ENCODE data around the gene MTMR3. TPM values are rescaled to one million over a fixed set of nuclear protein-coding genes. Genes with fewer than 3 reads are reported as not detected.

Gene MTMR3
- total RNA-seq, 2 donors from 2014 or later, result 53.9 to 55.7 TPM

DNA sequence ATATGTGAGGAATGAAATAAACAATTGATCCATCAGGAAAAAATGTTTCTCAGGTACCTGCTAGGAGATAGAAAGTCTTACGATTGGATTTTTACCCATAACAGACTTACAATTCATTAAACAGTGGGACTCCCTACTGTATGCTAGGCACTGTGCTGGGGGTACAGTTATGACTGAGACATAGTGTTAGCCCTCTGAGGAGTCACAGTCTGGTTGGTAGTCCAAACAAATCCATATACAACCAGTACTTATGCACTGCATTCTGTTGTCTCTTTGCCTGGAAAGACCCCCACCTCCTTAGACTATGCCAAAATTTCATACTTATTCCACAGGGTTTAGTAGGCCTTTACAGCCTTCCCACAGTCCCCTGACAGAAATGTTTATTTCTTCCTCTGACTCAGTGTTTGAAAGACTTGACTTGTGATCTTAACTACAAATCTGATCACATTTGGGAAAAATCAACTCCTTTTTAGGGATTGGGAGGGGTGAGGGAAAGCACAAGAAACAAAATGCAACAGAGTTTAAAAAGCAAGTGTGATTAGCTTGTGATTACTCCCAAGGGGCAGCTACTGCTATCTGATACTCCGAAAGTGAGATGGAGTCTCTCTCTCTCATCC, 127.9 kb downstream of the MTMR3 start:
- ATAC-seq, result no peak
- no peak for DNase-seq
- Mint-ChIP-seq H3K27me3 (no peaks in the 10 kb centered on the region), H3K4me3 (no peak overlapping the region), H3K4me1 (peaks cover 8% of the 10 kb centered on the region), H3K27ac (no peak overlapping the region), H3K36me3 (ENCODE audit: low read depth) (peaks cover 13% of the 10 kb centered on the region)
- no peaks in the 10 kb centered on the region for H3K9me3 ChIP-seq (ENCODE audit: control insufficient read depth, low read length, poor library complexity, severe bottlenecking)

GRCh38 chr22:30013201-30013600, 130.2 kb downstream of the MTMR3 start:
- no peak overlapping the region for H3K4me3 Mint-ChIP-seq
- no peaks in the 10 kb centered on the region for H3K27me3 Mint-ChIP-seq
- peaks cover 14% of the 10 kb centered on the region for H3K36me3 Mint-ChIP-seq (ENCODE audit: low read depth)
- ATAC-seq (no peak), DNase-seq (no peak)
- peak overlapping the region; percentile 39 for H3K27ac Mint-ChIP-seq
- no peaks in the 10 kb centered on the region for H3K9me3 ChIP-seq (ENCODE audit: control insufficient read depth, low read length, poor library complexity, severe bottlenecking)
- peaks cover 8% of the 10 kb centered on the region for H3K4me1 Mint-ChIP-seq

GRCh38 chr22:30014244-30014643, 131.3 kb downstream of the MTMR3 start:
- Mint-ChIP-seq H3K27ac (no peak overlapping the region), H3K36me3 (ENCODE audit: low read depth) (peaks cover 14% of the 10 kb centered on the region), H3K27me3 (no peaks in the 10 kb centered on the region), H3K4me3 (no peak overlapping the region), H3K4me1 (peaks cover 8% of the 10 kb centered on the region)
- ATAC-seq, result no peak
- DNase-seq, result no peak
- no peaks in the 10 kb centered on the region for H3K9me3 ChIP-seq (ENCODE audit: control insufficient read depth, low read length, poor library complexity, severe bottlenecking)

GRCh38 chr22:30015229-30015797, 132.3 kb downstream of the MTMR3 start:
- no peaks in the 10 kb centered on the region for H3K9me3 ChIP-seq (ENCODE audit: control insufficient read depth, low read length, poor library complexity, severe bottlenecking)
- H3K27ac Mint-ChIP-seq, result peak overlapping the region; percentile 4

DNA sequence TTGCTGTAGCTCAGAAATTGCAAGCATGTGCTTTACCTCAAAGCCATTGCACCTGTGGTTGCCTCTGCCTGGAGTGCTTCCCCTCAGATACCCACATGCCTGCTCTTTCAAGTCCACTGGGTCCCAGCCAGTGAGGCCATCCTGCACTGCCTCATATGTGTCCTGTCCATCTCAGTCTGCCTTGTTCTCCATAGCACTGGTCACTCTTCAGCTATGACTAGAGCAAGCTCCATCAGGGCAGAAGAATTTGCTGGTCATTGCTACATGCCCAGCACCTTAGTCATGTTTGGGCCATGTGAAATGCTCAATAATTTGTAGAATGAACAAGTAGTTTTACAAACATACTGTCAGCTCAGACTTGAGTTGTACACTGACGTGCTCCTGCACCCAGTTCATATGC, 132.9 kb downstream of the MTMR3 start:
- peak overlapping the region; percentile 4 for H3K27ac Mint-ChIP-seq
- H3K4me1 Mint-ChIP-seq, result peaks cover 8% of the 10 kb centered on the region
- H3K36me3 Mint-ChIP-seq (ENCODE audit: low read depth), result peaks cover 19% of the 10 kb centered on the region
- DNase-seq (no peak), ATAC-seq (no peak)
- H3K27me3 Mint-ChIP-seq, result no peaks in the 10 kb centered on the region
- no peak overlapping the region for H3K4me3 Mint-ChIP-seq
- H3K9me3 ChIP-seq (ENCODE audit: control insufficient read depth, low read length, poor library complexity, severe bottlenecking), result no peaks in the 10 kb centered on the region

More at GRCh38 chr22:30015229-30015797, 132.3 kb downstream of the MTMR3 start:
- DNase-seq (no peak), ATAC-seq (no peak)
- no peaks in the 10 kb centered on the region for H3K27me3 Mint-ChIP-seq
- H3K36me3 Mint-ChIP-seq (ENCODE audit: low read depth), result peaks cover 17% of the 10 kb centered on the region
- H3K4me3 Mint-ChIP-seq, result no peak overlapping the region
- peaks cover 8% of the 10 kb centered on the region for H3K4me1 Mint-ChIP-seq

GRCh38 chr22:30016596-30016995, 133.6 kb downstream of the MTMR3 start:
- ATAC-seq, result no peak
- Mint-ChIP-seq H3K36me3 (ENCODE audit: low read depth) (peaks cover 20% of the 10 kb centered on the region), H3K27me3 (no peaks in the 10 kb centered on the region)

DNA sequence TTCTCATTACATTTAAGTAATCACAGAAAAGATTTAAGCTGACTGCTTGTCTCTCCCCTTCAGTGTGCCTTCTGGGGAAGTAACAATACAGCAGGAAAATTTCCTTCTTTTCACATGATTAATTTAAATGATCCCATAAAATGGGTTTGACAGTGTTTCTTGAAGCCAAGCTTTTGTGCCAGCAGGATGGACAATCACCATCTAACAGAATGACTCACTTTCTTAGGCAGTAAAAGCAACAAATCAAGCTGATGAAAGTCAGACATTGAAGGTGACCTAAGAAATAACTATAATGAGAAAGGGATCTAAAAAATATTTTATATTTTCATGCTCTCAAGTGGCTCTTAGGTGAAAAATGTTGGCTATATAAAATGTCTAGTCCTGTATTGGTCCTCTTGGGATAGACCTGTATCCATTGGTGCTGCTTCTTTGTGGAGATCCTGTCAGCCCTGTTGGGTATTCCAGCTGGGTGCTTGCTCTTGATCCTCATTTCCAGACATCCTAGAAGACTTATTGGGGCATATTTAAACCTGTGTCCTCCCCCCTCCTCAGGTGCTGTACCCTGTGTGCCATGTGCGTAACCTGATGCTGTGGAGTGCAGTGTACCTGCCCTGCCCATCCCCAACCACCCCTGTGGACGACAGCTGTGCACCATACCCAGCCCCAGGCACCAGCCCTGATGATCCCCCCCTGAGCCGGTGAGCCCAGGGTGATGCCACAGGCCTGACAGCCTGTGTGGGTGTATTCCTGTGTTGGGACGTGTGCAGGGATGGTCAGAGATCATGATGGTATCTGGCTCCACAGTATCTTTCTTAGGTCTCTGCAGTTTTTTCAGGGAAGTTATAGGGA, 134.6 kb downstream of the MTMR3 start:
- H3K36me3 Mint-ChIP-seq (ENCODE audit: low read depth), result peaks cover 22% of the 10 kb centered on the region
- no peaks in the 10 kb centered on the region for H3K27me3 Mint-ChIP-seq
- DNase-seq (no peak), ATAC-seq (no peak)
- no peak overlapping the region for H3K27ac Mint-ChIP-seq
- no peaks in the 10 kb centered on the region for H3K9me3 ChIP-seq (ENCODE audit: control insufficient read depth, low read length, poor library complexity, severe bottlenecking)
- H3K4me1 Mint-ChIP-seq, result peaks cover 8% of the 10 kb centered on the region
- no peak overlapping the region for H3K4me3 Mint-ChIP-seq

More at GRCh38 chr22:30016596-30016995, 133.6 kb downstream of the MTMR3 start:
- Mint-ChIP-seq H3K4me1 (peaks cover 8% of the 10 kb centered on the region), H3K27ac (no peak overlapping the region), H3K4me3 (no peak overlapping the region)
- no peaks in the 10 kb centered on the region for H3K9me3 ChIP-seq (ENCODE audit: control insufficient read depth, low read length, poor library complexity, severe bottlenecking)
- DNase-seq, result no peak

GRCh38 chr22:30020511-30020910, 137.5 kb downstream of the MTMR3 start:
- Mint-ChIP-seq H3K27ac (no peak overlapping the region), H3K36me3 (ENCODE audit: low read depth) (peaks cover 15% of the 10 kb centered on the region), H3K27me3 (no peaks in the 10 kb centered on the region), H3K4me1 (peaks cover 2% of the 10 kb centered on the region), H3K4me3 (no peak overlapping the region)
- H3K9me3 ChIP-seq (ENCODE audit: control insufficient read depth, low read length, poor library complexity, severe bottlenecking), result no peaks in the 10 kb centered on the region
- DNase-seq (no peak), ATAC-seq (no peak)

DNA sequence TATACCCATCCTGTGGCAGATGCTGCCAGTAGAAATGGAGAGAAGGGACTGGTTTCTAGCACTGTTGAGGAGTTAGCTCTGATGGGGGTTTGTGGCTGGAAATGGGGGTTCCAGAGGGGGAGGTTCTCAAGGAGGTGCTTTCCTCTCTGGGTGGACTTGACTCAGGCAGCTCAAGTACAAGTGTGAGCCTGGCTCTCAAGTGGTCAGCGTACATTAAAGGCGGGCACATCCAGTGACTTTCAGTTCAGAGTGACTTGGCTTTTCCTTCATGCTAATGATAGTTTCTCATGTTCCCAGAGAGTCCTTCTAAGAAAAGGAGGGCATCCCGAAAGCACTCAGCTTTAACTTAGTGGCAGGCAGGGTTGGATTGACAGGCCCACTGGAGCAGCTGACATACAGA, 138.4 kb downstream of the MTMR3 start:
- Mint-ChIP-seq H3K4me3 (no peak overlapping the region), H3K27me3 (no peaks in the 10 kb centered on the region), H3K4me1 (peaks cover 2% of the 10 kb centered on the region), H3K36me3 (ENCODE audit: low read depth) (peaks cover 11% of the 10 kb centered on the region), H3K27ac (no peak overlapping the region)
- H3K9me3 ChIP-seq (ENCODE audit: control insufficient read depth, low read length, poor library complexity, severe bottlenecking), result no peaks in the 10 kb centered on the region
- ATAC-seq (no peak), DNase-seq (no peak)

DNA sequence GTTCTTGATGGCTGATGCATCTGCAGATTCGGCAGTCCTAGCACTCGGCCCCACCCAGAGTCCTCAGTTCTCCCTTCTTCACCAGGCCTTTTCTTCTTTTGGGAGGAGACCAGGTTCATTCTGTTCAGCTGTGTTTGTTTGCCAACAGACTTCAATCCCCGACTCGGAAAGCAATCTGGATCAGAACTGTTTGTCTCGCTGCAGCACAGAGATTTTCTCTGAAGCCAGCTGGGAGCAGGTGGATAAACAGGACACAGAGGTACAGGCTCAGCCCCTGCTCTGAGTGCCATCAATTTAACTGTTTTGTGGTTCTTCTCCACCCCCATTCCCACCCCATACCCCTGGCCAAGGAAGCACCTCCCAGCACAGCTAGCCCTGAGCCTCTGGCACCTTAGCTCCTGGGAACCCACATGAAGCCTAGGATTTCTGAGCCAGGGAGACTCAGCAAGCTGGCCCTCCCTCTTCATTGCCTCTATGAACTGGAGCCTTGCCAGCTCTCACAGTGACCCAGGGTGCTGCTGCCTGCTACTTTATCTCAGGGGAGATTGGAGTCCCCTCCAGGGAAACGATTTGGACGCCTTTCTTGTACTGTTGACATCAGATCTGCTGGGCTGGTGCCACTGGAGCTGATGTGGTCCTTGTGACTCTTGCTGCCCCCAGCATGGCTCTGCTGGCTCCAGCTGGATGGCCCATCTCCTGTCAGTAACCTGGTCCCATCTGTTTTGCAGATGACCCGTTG, 139.1 kb downstream of the MTMR3 start:
- Mint-ChIP-seq H3K27me3 (no peaks in the 10 kb centered on the region), H3K27ac (no peak overlapping the region), H3K36me3 (ENCODE audit: low read depth) (peaks cover 11% of the 10 kb centered on the region), H3K4me1 (peaks cover 3% of the 10 kb centered on the region), H3K4me3 (no peak overlapping the region)
- DNase-seq (no peak), ATAC-seq (no peak)
- H3K9me3 ChIP-seq (ENCODE audit: control insufficient read depth, low read length, poor library complexity, severe bottlenecking), result no peaks in the 10 kb centered on the region

DNA sequence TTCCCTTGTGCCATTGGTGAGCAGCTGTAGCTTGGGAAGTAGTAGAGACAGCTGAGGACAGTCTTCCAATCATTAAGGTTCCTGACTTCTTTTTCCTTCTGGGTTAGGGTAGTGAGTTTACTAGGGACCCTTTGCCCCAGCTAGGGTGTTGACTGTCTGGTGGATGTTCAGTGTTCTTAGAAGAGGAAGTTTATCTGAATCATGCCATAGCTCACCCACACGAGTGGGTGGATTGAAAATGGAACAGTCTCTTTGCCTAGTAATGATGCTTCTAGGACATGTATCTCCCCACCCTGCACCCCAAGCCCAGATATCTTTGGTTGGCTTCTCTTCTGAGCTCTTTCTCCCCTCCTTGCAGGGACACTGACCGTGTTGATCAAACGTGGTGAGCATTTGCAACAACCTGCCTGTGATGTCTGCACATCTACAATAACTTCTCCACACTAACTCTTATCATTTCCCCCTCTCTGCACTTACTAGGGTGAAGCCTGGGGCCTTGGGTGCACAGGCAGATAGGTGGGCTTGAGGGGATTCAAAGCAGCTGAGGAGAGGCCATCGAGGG, 140.2 kb downstream of the MTMR3 start:
- no peak for DNase-seq
- Mint-ChIP-seq H3K4me1 (peaks cover 5% of the 10 kb centered on the region), H3K4me3 (no peak overlapping the region), H3K27me3 (no peaks in the 10 kb centered on the region), H3K27ac (no peak overlapping the region), H3K36me3 (ENCODE audit: low read depth) (peaks cover 11% of the 10 kb centered on the region)
- no peak for ATAC-seq
- H3K9me3 ChIP-seq (ENCODE audit: control insufficient read depth, low read length, poor library complexity, severe bottlenecking), result no peaks in the 10 kb centered on the region

- H3K9me3 ChIP-seq (ENCODE audit: control insufficient read depth, low read length, poor library complexity, severe bottlenecking), result no peaks in the 10 kb centered on the region
- peaks cover 11% of the 10 kb centered on the region for H3K36me3 Mint-ChIP-seq (ENCODE audit: low read depth)
Observed at GRCh38 chr22:30024231-30024630, 141.3 kb downstream of the MTMR3 start.

DNA sequence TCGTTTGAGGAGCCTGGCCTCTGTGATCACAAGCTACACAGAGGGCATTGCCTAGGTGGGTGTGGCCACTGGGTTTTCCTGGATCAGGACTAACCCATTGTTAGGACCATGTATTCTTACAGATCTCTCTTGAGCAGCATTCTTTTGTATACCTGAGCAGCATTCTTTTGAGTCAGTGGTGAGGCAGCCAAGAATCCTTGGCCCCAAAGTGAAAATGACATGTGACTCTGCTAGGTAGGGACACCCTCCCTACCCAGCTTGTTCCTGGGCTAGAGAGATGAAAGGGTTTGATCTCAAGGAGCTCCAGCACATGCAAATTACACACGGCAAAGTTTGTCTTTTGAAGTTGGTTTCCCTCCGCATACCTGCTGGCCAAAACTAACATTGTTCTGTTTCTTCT, 142.2 kb downstream of the MTMR3 start:
- Mint-ChIP-seq H3K27ac (no peak overlapping the region), H3K4me1 (peaks cover 5% of the 10 kb centered on the region), H3K4me3 (no peak overlapping the region), H3K36me3 (ENCODE audit: low read depth) (peaks cover 8% of the 10 kb centered on the region), H3K27me3 (no peaks in the 10 kb centered on the region)
- ATAC-seq (no peak), DNase-seq (no peak)
- H3K9me3 ChIP-seq (ENCODE audit: control insufficient read depth, low read length, poor library complexity, severe bottlenecking), result no peaks in the 10 kb centered on the region

More at GRCh38 chr22:30024231-30024630, 141.3 kb downstream of the MTMR3 start:
- ATAC-seq, result no peak
- H3K27me3 Mint-ChIP-seq, result no peaks in the 10 kb centered on the region
- H3K4me1 Mint-ChIP-seq, result peaks cover 5% of the 10 kb centered on the region
- no peak overlapping the region for H3K27ac Mint-ChIP-seq
- no peak overlapping the region for H3K4me3 Mint-ChIP-seq
- DNase-seq, result no peak

Data from T-helper 17 cell (primary cell).